ENCODE results near the gene CXCL5. TPM values are rescaled to one million over a fixed set of nuclear protein-coding genes. Genes with fewer than 3 reads are reported as not detected.

The CXCL5 gene
- total and polyA plus RNA-seq, 2 of the 13 experiments (the other 11 are each of a cell fraction or from before 2014, with no cell fraction given) = not detected

GRCh38 chr4:74021601-74022000 is 23.1 kb upstream of the CXCL5 start (continued):
- TF ChIP-seq MED8 (CRISPR knock-in tag; IDR thresholded peaks at IDR 0.05; ENCODE audit: insufficient replicate concordance) (no peak), ZNF740 (CRISPR knock-in tag; IDR thresholded peaks at IDR 0.05) (no peak), PREB (CRISPR knock-in tag; IDR thresholded peaks at IDR 0.05) (no peak), HDAC2 (CRISPR knock-in tag; IDR thresholded peaks at IDR 0.05) (no peak), ZNF33B (CRISPR knock-in tag; IDR thresholded peaks at IDR 0.05) (no peak), GATAD2A (CRISPR knock-in tag; IDR thresholded peaks at IDR 0.05) (no peak), SALL1 (CRISPR knock-in tag; IDR thresholded peaks at IDR 0.05) (no peak)

GRCh38 chr4:74018771-74019170 is 20.3 kb upstream of the CXCL5 start:
- Histone ChIP-seq H3K27ac (ENCODE audit: extremely low read length, insufficient read depth, low read length) (no peak overlapping the region), H3K4me3 (replicated peaks in 1 of 3; ENCODE audit: insufficient read depth in 1 of 3, low read depth in 2 of 3, low read length in 3 of 3) (no peak overlapping the region), H3K9me3 (ENCODE audit: low read length) (no peaks in the 10 kb centered on the region), H3K79me2 (ENCODE audit: insufficient read depth, low read length) (no peaks in the 10 kb centered on the region), H3K4me2 (ENCODE audit: low read depth, low read length) (no peak overlapping the region), H3K36me3 (replicated peaks in 1 of 2; ENCODE audit: control insufficient read depth in 1 of 2, insufficient read depth in 2 of 2, low read length in 2 of 2) (no peaks in the 10 kb centered on the region), H3K27me3 (ENCODE audit: control insufficient read depth in 1 of 2, insufficient read depth in 2 of 2, low read length in 2 of 2) (no peaks in the 10 kb centered on the region), H2AFZ (ENCODE audit: low read length) (no peak overlapping the region), H4K20me1 (ENCODE audit: insufficient read depth, low read length) (no peaks in the 10 kb centered on the region), H3K9ac (ENCODE audit: insufficient read depth, low read depth, low read length) (no peak overlapping the region), H3K4me1 (ENCODE audit: insufficient read depth, low read length) (no peaks in the 10 kb centered on the region)
- FAIRE-seq (no peak), ATAC-seq (no peak), DNase-seq (ENCODE audit: low spot score) (no peak)
- ChIA-PET POLR2A (no interaction called here), CTCF (ENCODE audit: low intra/inter-chr PET ratio, low total read pairs) (no interaction called here)
- no peak for TF ChIP-seq NKX3-1 (CRISPR knock-in tag; IDR thresholded peaks at IDR 0.05)
- no peak for TF ChIP-seq NCOA5 (CRISPR knock-in tag; IDR thresholded peaks at IDR 0.05)
- TF ChIP-seq ZFAT (CRISPR knock-in tag; conservative IDR thresholded peaks at IDR 0.05) = no peak
- TF ChIP-seq ZNF136 (CRISPR knock-in tag; IDR thresholded peaks at IDR 0.05; ENCODE audit: low read depth) = no peak
- in situ Hi-C loops (cut with HindIII; ENCODE audit: extremely low pct_ligation_motif_present, low pct_unique_long_range_greater_than_20kb) (no loop called here), intact Hi-C loops (cut with micrococcal nuclease; ENCODE audit: unreplicated experiment) (no loop called here)
- BruUV-seq (replicated peaks) = no TSS peak
- WGBS (ENCODE audit: low lambda C conversion rate) = 32% methylated on average over 3 of the region's 3 CpGs
